Uterus (tissue), 2 donors: Measurements from ENCODE around the gene TCEA2.

Experiments used
- CTCF ChIP-seq, 4 experiments: fragments of 200-600 bp in 2 of 4; fragments of 450-650 bp in 2 of 4; sonication (generic) in 2 of 4; IDR thresholded peaks; one replicate each; pipeline ENCODE4 v1.5.1; 2016 to 2019; ENCODE audit warnings: antibody characterized with exemption in 4 of 4, mild to moderate bottlenecking in 2 of 4, moderate library complexity in 1 of 4
- POLR2A ChIP-seq, 2 donors: fragments of 450-650 bp; IDR thresholded peaks; one replicate each; pipeline ENCODE4 v1.6.1; 2016; ENCODE audit warnings: antibody characterized with exemption in 2 of 2, mild to moderate bottlenecking in 1 of 2, moderate library complexity in 1 of 2

- no peak for TF ChIP-seq POLR2A (IDR thresholded peaks at IDR 0.05)
- TF ChIP-seq CTCF (IDR thresholded peaks at IDR 0.05) = no peak
Measured at GRCh38 chr20:64075556-64075955, 12.6 kb downstream of the TCEA2 start.
